Measurements from ENCODE around the gene CBY1.

GRCh38 chr22:38706101-38706900 lies 49.9 kb downstream of the CBY1 start:
- TF ChIP-seq CTCF (IDR thresholded peaks at IDR 0.05), result no peak
- no peak for TF ChIP-seq POLR2A (IDR thresholded peaks at IDR 0.05)
- peak in 1 of 4 donors; percentile 42 for TF ChIP-seq POLR2AphosphoS5 (IDR thresholded peaks at IDR 0.05)
